Sigmoid colon (tissue), 7 donors: ENCODE data around the gene PLCB1. TPM values are rescaled to one million over a fixed set of nuclear protein-coding genes. Genes with fewer than 3 reads are reported as not detected.
"Not testable (repeated sequence)": the region's sequence is repeated elsewhere in the genome, so short reads cannot be mapped to it uniquely, and the experiment has no call there.

ENCODE experiments used
- DNase-seq: peaks from one replicate; pipeline ENCODE4 v3.0.0-alpha.2; 2019
- H3K27ac ChIP-seq, 4 donors: fragments of 200-600 bp; sonication (generic); one replicate each; pipeline ENCODE4 v1.5.1; 2016 to 2019; ENCODE audit warnings: mild to moderate bottlenecking in 1 of 4
- H3K27me3 ChIP-seq, 3 donors: fragments of 200-600 bp; sonication (generic); one replicate each; pipeline ENCODE4 v1.5.1; 2019; ENCODE audit warnings: mild to moderate bottlenecking in 1 of 3
- H3K36me3 ChIP-seq, 4 donors: fragments of 200-600 bp; sonication (generic); one replicate each; pipeline ENCODE4 v1.5.1; 2016 to 2019
- H3K4me1 ChIP-seq, 4 donors: fragments of 200-600 bp; sonication (generic); one replicate each; pipeline ENCODE4 v1.5.1; 2017 to 2019
- H3K4me3 ChIP-seq, 4 donors: fragments of 200-600 bp; sonication (generic); one replicate each; pipeline ENCODE4 v1.5.1; 2017 to 2019; ENCODE audit warnings: mild to moderate bottlenecking in 2 of 4, moderate library complexity in 1 of 4
- H3K9me3 ChIP-seq, 4 donors: fragments of 200-600 bp in 3 of 4; sonication (generic) in 3 of 4; one replicate each; pipeline versions ENCODE4 v1.5.1 to v1.6.1; 2013 to 2019
- CTCF ChIP-seq, 4 experiments: fragments of 450-650 bp in 3 of 4; fragments of 200-600 bp in 1 of 4; IDR thresholded peaks; one replicate each; pipeline ENCODE4 v1.5.1; 2016 to 2019; ENCODE audit warnings: antibody characterized with exemption in 4 of 4, mild to moderate bottlenecking in 3 of 4, moderate library complexity in 2 of 4
- EP300 ChIP-seq, 4 donors: sonication (generic); formaldehyde crosslinking; IDR thresholded peaks; one replicate each; pipeline ENCODE4 v1.6.1; 2017; ENCODE audit warnings: antibody characterized with exemption in 4 of 4
- POLR2A ChIP-seq, 2 donors: fragments of 450-650 bp; IDR thresholded peaks; one replicate each; pipeline ENCODE4 v1.6.1; 2016; ENCODE audit warnings: antibody characterized with exemption in 2 of 2, mild to moderate bottlenecking in 2 of 2, moderate library complexity in 2 of 2
- POLR2AphosphoS5 ChIP-seq, 4 donors: sonication (generic); formaldehyde crosslinking; IDR thresholded peaks; one replicate each; pipeline ENCODE4 v1.6.1; 2017; ENCODE audit warnings: antibody characterized with exemption in 4 of 4
- WGBS, 2 donors: extraction: QIAGEN DNeasy Blood & Tissue Kit; methylation state at CpG; one replicate each; pipeline ENCODE4 v1.1.7; 2013; 5-methylcytosine and 5-hydroxymethylcytosine counted together
- intact Hi-C: fragments of 100-400 bp; cut with DNase I; formaldehyde crosslinking; loops from one replicate; pipeline ENCODE4 v1.15.1; 2023
- polyA plus RNA-seq, 3 donors: library from polyadenylated mRNA; stranded (reverse); fragments of 200-250 nt; gene quantifications; one replicate each; pipeline ENCODE4 v1.2.3, GENCODE V29; 2013
- total RNA-seq, 4 donors: library from RNA; depleted of rRNA; stranded (reverse); fragments of >200 nt; gene quantifications; one replicate each; pipeline ENCODE4 v1.1.0, GENCODE V29; 2016
- donor health status: healthy with polysubstance abuse.
- donor health status: Bipolar disorder and iron deficiency.
- donor health status: healthy.

Gene PLCB1
- total and polyA plus RNA-seq, 7 donors, result 0.92 to 117 (median 86.7) TPM

GRCh38 chr20:8154638-8155037 lies 22.6 kb downstream of the PLCB1 start:
- Histone ChIP-seq H3K9me3 (no peaks in the 10 kb centered on the region), H3K36me3 (no peaks in the 10 kb centered on the region), H3K4me1 (peaks cover 0 to 68% (median 53%) of the 10 kb centered on the region in 4 donors), H3K27me3 (no peaks in the 10 kb centered on the region), H3K4me3 (no peak overlapping the region), H3K27ac (peak overlapping the region in 1 of 4 donors; percentile 8)
- intact Hi-C loops, result no loop called here
- 49 to 88% methylated on average over 2 of the region's 2 CpGs for WGBS, 2 donors
- TF ChIP-seq CTCF (IDR thresholded peaks at IDR 0.05), result no peak
- no peak for TF ChIP-seq POLR2A (IDR thresholded peaks at IDR 0.05)
- no peak for TF ChIP-seq EP300 (IDR thresholded peaks at IDR 0.05)
- no peak for TF ChIP-seq POLR2AphosphoS5 (IDR thresholded peaks at IDR 0.05)
- no peak for DNase-seq

- Histone ChIP-seq H3K9me3 (no peaks in the 10 kb centered on the region), H3K4me1 (peaks cover 0 to 63% (median 51%) of the 10 kb centered on the region in 4 donors), H3K27me3 (no peaks in the 10 kb centered on the region), H3K27ac (peak overlapping the region in 2 of 4 donors; percentile 46 to 52), H3K4me3 (no peak overlapping the region), H3K36me3 (no peaks in the 10 kb centered on the region)
- intact Hi-C loops, result no loop called here
- WGBS, 2 donors, result 78 to 85% methylated on average over 1 of the region's 1 CpG
- no peak for DNase-seq
- TF ChIP-seq POLR2A (IDR thresholded peaks at IDR 0.05), result no peak
Measured at GRCh38 chr20:8155229-8155628, 23.2 kb downstream of the PLCB1 start.

- 61 to 69% methylated on average over 2 of the region's 2 CpGs for WGBS, 2 donors
- intact Hi-C loops, result no loop called here
- no peak for DNase-seq
- Histone ChIP-seq H3K27me3 (no peaks in the 10 kb centered on the region), H3K9me3 (no peaks in the 10 kb centered on the region), H3K4me1 (peaks cover 0 to 58% (median 46%) of the 10 kb centered on the region in 4 donors), H3K36me3 (no peaks in the 10 kb centered on the region), H3K27ac (peak overlapping the region in 3 of 4 donors; percentile 46 to 52 (median 47)), H3K4me3 (no peak overlapping the region)
- TF ChIP-seq EP300 (IDR thresholded peaks at IDR 0.05), result no peak
- TF ChIP-seq POLR2AphosphoS5 (IDR thresholded peaks at IDR 0.05), result no peak
- no peak for TF ChIP-seq CTCF (IDR thresholded peaks at IDR 0.05)
- no peak for TF ChIP-seq POLR2A (IDR thresholded peaks at IDR 0.05)
Measured at GRCh38 chr20:8155812-8156211, 23.7 kb downstream of the PLCB1 start.

- no peak for DNase-seq
- Histone ChIP-seq H3K9me3 (no peaks in the 10 kb centered on the region), H3K4me1 (peaks cover 0 to 57% (median 47%) of the 10 kb centered on the region in 4 donors), H3K4me3 (no peak overlapping the region), H3K27ac (peak overlapping the region; percentile 8 to 52 (median 46)), H3K27me3 (no peaks in the 10 kb centered on the region), H3K36me3 (no peaks in the 10 kb centered on the region)
- TF ChIP-seq POLR2AphosphoS5 (IDR thresholded peaks at IDR 0.05) (no peak), POLR2A (IDR thresholded peaks at IDR 0.05) (no peak), CTCF (IDR thresholded peaks at IDR 0.05) (no peak), EP300 (IDR thresholded peaks at IDR 0.05) (no peak)
- intact Hi-C loops, result no loop called here
Measured at GRCh38 chr20:8156235-8157079, 24.4 kb downstream of the PLCB1 start.

- H3K36me3 ChIP-seq, H3K27ac ChIP-seq, H3K27me3 ChIP-seq, DNase-seq, H3K4me3 ChIP-seq, H3K9me3 ChIP-seq, intact Hi-C loops: not testable (repeated sequence)
- 96 to 98% methylated on average over 1 of the region's 1 CpG for WGBS, 2 donors
- H3K4me1 ChIP-seq, result peaks cover 0 to 47% (median 41%) of the 10 kb centered on the region in 4 donors
Measured at GRCh38 chr20:8159217-8159616, 27.2 kb downstream of the PLCB1 start.
